ENCODE measurements around the gene GABRR2. TPM values are rescaled to one million over a fixed set of nuclear protein-coding genes. Genes with fewer than 3 reads are reported as not detected.

GABRR2 gene
- total RNA-seq, 1 donor from 2014 or later = 0.61 TPM

- H2AFZ ChIP-seq (ENCODE audit: low read depth, low read length) = no peak overlapping the region
- TF ChIP-seq EZH2 (IDR thresholded peaks at IDR 0.05; ENCODE audit: insufficient read depth, low read length) (no peak), CTCF (IDR thresholded peaks at IDR 0.05; ENCODE audit: insufficient read depth, low read depth, low read length) (no peak)
Measured at GRCh38 chr6:89216411-89216810, 98.7 kb downstream of the GABRR2 start.

GRCh38 chr6:89215391-89215790 lies 99.7 kb downstream of the GABRR2 start:
- no peaks in the 10 kb centered on the region for H3K36me3 Mint-ChIP-seq (ENCODE audit: low read depth, unreplicated experiment)
- H3K9me3 Mint-ChIP-seq (ENCODE audit: unreplicated experiment) = no peaks in the 10 kb centered on the region
- no peak overlapping the region for H3K4me2 ChIP-seq (ENCODE audit: low read length)
- no peak overlapping the region for H3K4me3 Mint-ChIP-seq (ENCODE audit: unreplicated experiment)
- no peak overlapping the region for H3K9ac ChIP-seq (ENCODE audit: low read length)
- no peaks in the 10 kb centered on the region for H3K4me1 Mint-ChIP-seq (ENCODE audit: low read depth, unreplicated experiment)
- H3K27ac ChIP-seq (ENCODE audit: low read depth, low read length) = no peak overlapping the region
- no peak overlapping the region for H2AFZ ChIP-seq (ENCODE audit: low read depth, low read length)
- TF ChIP-seq CTCF (IDR thresholded peaks at IDR 0.05; ENCODE audit: insufficient read depth, low read depth, low read length) (no peak), EZH2 (IDR thresholded peaks at IDR 0.05; ENCODE audit: insufficient read depth, low read length) (no peak)
- H3K9me3 ChIP-seq (ENCODE audit: insufficient read depth, low read depth, low read length) = no peaks in the 10 kb centered on the region
- no peaks in the 10 kb centered on the region for H4K20me1 ChIP-seq (ENCODE audit: insufficient read depth, low read length)
- H3K4me1 ChIP-seq (ENCODE audit: insufficient read depth, low read length) = no peaks in the 10 kb centered on the region
- H3K27ac Mint-ChIP-seq (ENCODE audit: unreplicated experiment) = no peak overlapping the region
- DNase-seq (ENCODE audit: low read depth) (no peak), FAIRE-seq (no peak)
- H3K79me2 ChIP-seq (ENCODE audit: insufficient read depth, low read length) = no peaks in the 10 kb centered on the region
- peaks cover 10% of the 10 kb centered on the region for H3K27me3 Mint-ChIP-seq (ENCODE audit: low read depth, unreplicated experiment)
- H3K36me3 ChIP-seq (ENCODE audit: insufficient read depth, low read length) = no peaks in the 10 kb centered on the region
- H3K4me3 ChIP-seq (ENCODE audit: insufficient read depth, low read depth, low read length) = no peak overlapping the region
- peaks cover 9% of the 10 kb centered on the region for H3K27me3 ChIP-seq (ENCODE audit: insufficient read depth, low read length)

More at GRCh38 chr6:89216411-89216810, 98.7 kb downstream of the GABRR2 start:
- Histone ChIP-seq H4K20me1 (ENCODE audit: insufficient read depth, low read length) (no peaks in the 10 kb centered on the region), H3K9ac (ENCODE audit: low read length) (no peak overlapping the region), H3K4me1 (ENCODE audit: insufficient read depth, low read length) (no peaks in the 10 kb centered on the region), H3K27ac (ENCODE audit: low read depth, low read length) (no peak overlapping the region), H3K9me3 (ENCODE audit: insufficient read depth, low read depth, low read length) (no peaks in the 10 kb centered on the region), H3K27me3 (ENCODE audit: insufficient read depth, low read length) (peaks cover 9% of the 10 kb centered on the region), H3K4me2 (ENCODE audit: low read length) (no peak overlapping the region), H3K79me2 (ENCODE audit: insufficient read depth, low read length) (no peaks in the 10 kb centered on the region), H3K4me3 (ENCODE audit: insufficient read depth, low read depth, low read length) (no peak overlapping the region), H3K36me3 (ENCODE audit: insufficient read depth, low read length) (no peaks in the 10 kb centered on the region)
- Mint-ChIP-seq H3K4me1 (ENCODE audit: low read depth, unreplicated experiment) (no peaks in the 10 kb centered on the region), H3K27me3 (ENCODE audit: low read depth, unreplicated experiment) (peaks cover 9% of the 10 kb centered on the region), H3K4me3 (ENCODE audit: unreplicated experiment) (no peak overlapping the region), H3K27ac (ENCODE audit: unreplicated experiment) (no peak overlapping the region), H3K9me3 (ENCODE audit: unreplicated experiment) (no peaks in the 10 kb centered on the region), H3K36me3 (ENCODE audit: low read depth, unreplicated experiment) (no peaks in the 10 kb centered on the region)
- FAIRE-seq (no peak), DNase-seq (ENCODE audit: low read depth) (no peak)

GRCh38 chr6:89214197-89214596 lies 100.9 kb downstream of the GABRR2 start:
- H3K36me3 ChIP-seq (ENCODE audit: insufficient read depth, low read length) = no peaks in the 10 kb centered on the region
- no peaks in the 10 kb centered on the region for H3K4me1 ChIP-seq (ENCODE audit: insufficient read depth, low read length)
- H3K27ac ChIP-seq (ENCODE audit: low read depth, low read length) = no peak overlapping the region
- Mint-ChIP-seq H3K4me1 (ENCODE audit: low read depth, unreplicated experiment) (no peaks in the 10 kb centered on the region), H3K36me3 (ENCODE audit: low read depth, unreplicated experiment) (no peaks in the 10 kb centered on the region), H3K27me3 (ENCODE audit: low read depth, unreplicated experiment) (peaks cover 8% of the 10 kb centered on the region), H3K27ac (ENCODE audit: unreplicated experiment) (no peak overlapping the region), H3K9me3 (ENCODE audit: unreplicated experiment) (peaks cover 4% of the 10 kb centered on the region), H3K4me3 (ENCODE audit: unreplicated experiment) (no peak overlapping the region)
- no peak for DNase-seq (ENCODE audit: low read depth)
- no peak for FAIRE-seq
- no peaks in the 10 kb centered on the region for H3K9me3 ChIP-seq (ENCODE audit: insufficient read depth, low read depth, low read length)
- no peak overlapping the region for H3K4me3 ChIP-seq (ENCODE audit: insufficient read depth, low read depth, low read length)
- H3K9ac ChIP-seq (ENCODE audit: low read length) = no peak overlapping the region
- H3K4me2 ChIP-seq (ENCODE audit: low read length) = no peak overlapping the region
- H2AFZ ChIP-seq (ENCODE audit: low read depth, low read length) = no peak overlapping the region
- TF ChIP-seq CTCF (IDR thresholded peaks at IDR 0.05; ENCODE audit: insufficient read depth, low read depth, low read length) = no peak
- no peak for TF ChIP-seq EZH2 (IDR thresholded peaks at IDR 0.05; ENCODE audit: insufficient read depth, low read length)
- no peaks in the 10 kb centered on the region for H4K20me1 ChIP-seq (ENCODE audit: insufficient read depth, low read length)
- H3K79me2 ChIP-seq (ENCODE audit: insufficient read depth, low read length) = no peaks in the 10 kb centered on the region
- peaks cover 9% of the 10 kb centered on the region for H3K27me3 ChIP-seq (ENCODE audit: insufficient read depth, low read length)
